LNCaP clone FGC (cell line): ENCODE data around the gene MYL4.
A peak's percentile ranks its signal among the peaks of the same experiment; 100 is the strongest.

Experiments
- DNase-seq: peaks from one replicate; pipeline ENCODE4 v3.0.0-alpha.2; 2011; ENCODE audit warnings: low read depth
- H3K4me3 ChIP-seq: 2 replicates; pipeline ENCODE4 v1.5.1; 2011; ENCODE audit warnings: mild to moderate bottlenecking, low read depth, low read length, control low read depth
- CTCF ChIP-seq: IDR thresholded peaks from 2 replicates; pipeline ENCODE4 v1.5.1; 2012; ENCODE audit warnings: mild to moderate bottlenecking; ENCODE audit not compliant: control insufficient read depth, insufficient read depth; ENCODE audit errors: extremely low read depth

Gene MYL4

GRCh38 chr17:47188271-47188875 lies 20.8 kb upstream of the MYL4 start:
- TF ChIP-seq CTCF = no peak
- H3K4me3 ChIP-seq = peak overlapping the region; percentile 63
- no peak for DNase-seq

DNA sequence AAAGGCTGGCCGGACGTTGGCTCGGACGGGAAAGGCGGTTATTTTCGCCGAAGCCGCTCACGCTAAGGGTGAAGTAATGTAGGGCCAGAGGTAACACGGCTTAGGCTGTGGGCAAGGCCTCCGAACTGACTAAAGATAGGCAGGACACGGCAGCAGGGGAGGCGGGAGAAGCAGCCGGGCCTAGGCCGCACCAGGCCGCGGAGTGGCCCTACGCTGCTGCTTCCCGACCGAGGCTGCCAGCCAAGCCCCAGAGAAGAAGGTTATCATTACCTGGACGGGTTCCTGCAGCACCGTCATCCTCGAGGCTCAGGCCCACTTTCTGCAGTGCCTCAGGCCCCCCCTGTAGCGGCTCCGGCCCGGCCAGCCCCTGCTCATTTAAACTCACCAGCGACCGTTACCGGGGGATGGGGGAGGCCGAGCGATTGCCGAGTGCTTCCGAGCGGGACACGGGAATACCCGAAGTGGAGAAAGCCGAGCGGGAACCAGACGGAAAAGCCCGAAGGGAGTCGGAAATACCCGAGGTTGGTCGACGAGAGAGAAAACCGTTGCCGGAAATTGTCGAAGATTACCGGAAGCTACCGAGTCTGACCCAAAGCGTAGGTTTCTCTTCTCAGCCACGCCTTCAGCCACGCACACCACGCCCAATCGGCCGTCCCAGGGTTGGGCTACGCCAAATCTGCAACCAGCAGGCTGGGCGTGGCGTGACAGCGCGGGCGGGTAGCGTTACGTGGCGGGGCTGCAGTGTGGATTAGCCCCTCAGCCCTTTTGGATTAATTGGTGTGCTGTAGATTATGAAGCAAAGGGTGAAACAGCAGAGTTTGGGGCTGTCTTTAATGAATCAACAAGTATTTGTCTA lies 20.0 kb upstream of the MYL4 start, which contains the start of gene CDC27:
CDC27 (minus strand) TSS at position 420 of the 856 bp plus-strand sequence; CDS start at position 297, 123 bp downstream.
- DNase-seq = peak; percentile 90
- TF ChIP-seq CTCF = no peak

DNA sequence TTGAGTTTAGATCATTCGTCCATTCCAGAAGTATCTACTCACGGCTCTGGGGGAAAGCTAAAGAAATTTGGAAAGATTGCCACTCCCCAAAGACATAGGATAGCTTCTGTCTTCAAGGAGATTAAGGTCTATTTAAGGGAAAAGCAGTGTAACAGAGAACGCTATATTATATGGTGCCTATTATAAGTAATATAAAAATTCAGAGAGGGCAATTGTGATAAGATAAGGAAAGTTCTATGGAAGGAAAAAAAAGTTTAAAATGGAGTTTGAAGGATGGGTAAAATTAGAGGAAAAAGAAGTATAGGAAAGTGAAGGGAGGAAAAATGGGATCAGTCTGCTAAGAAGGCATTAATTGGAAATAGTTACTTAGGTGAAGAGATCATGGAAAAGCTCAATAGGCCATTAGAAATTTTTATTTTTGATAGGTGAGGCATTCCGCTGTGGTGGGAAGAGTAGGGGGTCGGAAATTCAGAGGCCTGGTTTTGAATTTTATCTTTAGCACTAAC lies 19.4 kb upstream of the MYL4 start:
- no peak for TF ChIP-seq CTCF
- no peak for DNase-seq
- H3K4me3 ChIP-seq = peak overlapping the region; percentile 63

More for the DNA sequence above, 20.0 kb upstream of the MYL4 start, which contains the start of gene CDC27:
- peak within 1 kb of the TSS; percentile 63 for H3K4me3 ChIP-seq

DNA sequence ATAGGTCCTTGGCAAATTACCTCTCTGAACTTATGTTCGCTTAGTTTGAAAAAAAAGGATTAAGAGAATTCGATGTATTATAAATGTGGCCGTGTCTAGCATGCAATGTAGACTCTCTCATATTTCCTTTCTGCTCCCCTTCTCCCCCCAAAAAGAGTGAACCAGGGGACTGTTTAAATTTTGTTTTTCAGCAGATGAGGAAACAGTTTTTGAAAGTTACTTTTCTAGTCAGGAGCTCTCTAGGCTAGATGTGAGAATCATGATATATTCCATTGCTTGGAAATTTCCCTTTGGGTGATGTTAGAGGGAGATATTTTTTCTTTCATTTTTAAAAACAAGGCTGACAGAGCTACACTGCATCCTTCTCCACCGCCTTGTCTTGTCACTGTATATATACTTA lies 18.9 kb upstream of the MYL4 start:
- no peak for DNase-seq
- TF ChIP-seq CTCF = no peak
- H3K4me3 ChIP-seq = no peak overlapping the region

- DNase-seq = no peak
- H3K4me3 ChIP-seq = no peak overlapping the region
- TF ChIP-seq CTCF = no peak
Measured at GRCh38 chr17:47190770-47191169, 18.4 kb upstream of the MYL4 start.

DNA sequence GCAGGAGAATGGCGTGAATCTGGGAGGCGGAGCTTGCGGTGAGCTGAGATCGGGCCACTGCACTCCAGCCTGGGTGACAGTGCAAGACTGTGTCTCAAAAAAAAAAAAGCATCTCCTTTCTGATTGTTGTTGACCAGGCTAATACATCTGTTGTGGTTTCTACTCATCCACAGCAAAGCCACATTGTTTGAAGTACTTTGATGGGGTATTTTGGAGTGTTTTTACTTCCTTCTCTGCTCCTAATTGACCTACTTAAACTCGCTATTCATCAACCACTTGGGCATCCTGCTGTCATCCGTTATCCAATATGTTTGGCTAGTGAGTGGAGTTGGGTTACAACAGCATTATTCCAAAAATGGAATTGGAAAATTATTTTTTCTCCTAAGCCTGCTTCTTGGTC lies 16.6 kb upstream of the MYL4 start:
- no peak for TF ChIP-seq CTCF
- DNase-seq = no peak
- H3K4me3 ChIP-seq = no peak overlapping the region
